ENCODE results near the gene SLC49A3.
"Not testable (repeated sequence)": the region's sequence is repeated elsewhere in the genome, so short reads cannot be mapped to it uniquely, and the experiment has no call there.

SLC49A3 gene

GRCh38 chr4:680091-680490 lies 8.9 kb downstream of the SLC49A3 start:
- no peak for DNase-seq

DNA sequence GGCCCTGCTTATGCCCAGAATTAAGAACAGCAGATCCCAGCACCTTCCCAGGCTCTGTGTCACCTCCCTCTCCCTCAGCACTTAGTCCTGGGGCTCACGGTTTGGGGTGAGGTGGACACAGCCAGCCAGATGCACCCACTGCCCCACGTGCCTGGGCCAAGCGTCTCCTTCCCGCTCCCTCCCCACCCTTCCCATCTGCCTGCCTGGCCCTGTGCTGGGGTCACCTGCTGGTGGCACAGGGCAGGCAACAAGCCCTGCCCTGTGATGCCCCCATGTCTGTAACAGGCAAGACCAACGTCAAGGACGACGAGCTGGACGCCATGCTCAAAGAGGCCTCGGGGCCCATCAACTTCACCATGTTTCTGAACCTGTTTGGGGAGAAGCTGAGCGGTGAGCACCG lies 9.3 kb downstream of the SLC49A3 start:
- no peak for DNase-seq

DNA sequence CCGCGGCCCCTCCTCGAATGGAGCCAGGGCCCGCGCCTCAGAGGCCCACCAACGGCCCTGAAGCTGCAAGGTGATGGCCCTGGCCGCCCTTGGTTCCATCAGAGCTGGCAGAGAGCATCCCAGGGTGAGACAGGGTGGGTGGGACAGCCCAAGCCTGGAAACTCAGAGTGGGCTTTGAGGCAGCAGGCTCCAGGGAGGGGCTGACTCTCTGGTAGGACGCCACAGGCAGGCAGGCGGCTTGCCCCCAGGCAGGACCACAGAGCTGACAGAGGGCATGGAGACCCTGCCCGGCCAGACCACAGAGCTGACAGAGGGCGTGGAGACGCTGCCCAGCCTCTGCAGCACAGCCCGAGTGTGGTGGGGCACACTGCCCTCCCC lies 9.9 kb downstream of the SLC49A3 start:
- no peak for DNase-seq

DNA sequence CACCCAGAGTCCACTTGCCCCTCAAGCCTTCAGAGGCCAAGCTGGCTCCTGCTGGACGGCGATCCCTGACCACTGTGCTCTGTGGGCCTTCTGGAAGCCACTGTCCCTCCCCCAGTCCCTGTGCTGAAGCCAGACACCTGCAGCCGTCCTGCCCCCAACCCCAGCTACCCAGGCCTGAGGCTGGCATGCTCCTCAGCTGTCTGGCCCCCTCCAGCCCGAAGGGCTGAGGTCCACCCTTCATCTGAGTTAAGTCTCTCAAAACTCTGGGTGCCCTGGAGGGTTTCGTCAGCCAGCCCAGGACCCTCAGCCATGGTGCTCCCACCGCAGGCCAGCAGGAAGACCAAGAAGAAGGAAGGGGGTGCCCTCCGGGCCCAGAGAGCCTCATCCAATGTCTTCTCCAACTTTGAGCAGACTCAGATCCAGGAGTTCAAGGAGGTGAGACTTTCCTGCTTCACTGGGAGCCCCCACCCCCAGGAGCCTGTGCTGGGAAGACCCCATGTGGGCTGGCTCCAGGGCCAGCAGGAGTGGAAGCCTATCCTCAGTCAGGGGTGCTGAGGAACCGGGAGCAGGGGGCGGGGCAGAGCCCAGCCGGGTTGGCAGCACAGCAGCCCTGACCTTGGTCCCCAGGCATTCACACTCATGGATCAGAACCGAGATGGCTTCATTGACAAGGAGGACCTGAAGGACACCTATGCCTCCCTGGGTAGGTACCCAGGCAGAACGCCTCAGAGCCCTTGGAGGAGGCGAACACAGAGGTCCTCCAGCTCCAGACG lies 10.4 kb downstream of the SLC49A3 start:
- no peak for DNase-seq

DNA sequence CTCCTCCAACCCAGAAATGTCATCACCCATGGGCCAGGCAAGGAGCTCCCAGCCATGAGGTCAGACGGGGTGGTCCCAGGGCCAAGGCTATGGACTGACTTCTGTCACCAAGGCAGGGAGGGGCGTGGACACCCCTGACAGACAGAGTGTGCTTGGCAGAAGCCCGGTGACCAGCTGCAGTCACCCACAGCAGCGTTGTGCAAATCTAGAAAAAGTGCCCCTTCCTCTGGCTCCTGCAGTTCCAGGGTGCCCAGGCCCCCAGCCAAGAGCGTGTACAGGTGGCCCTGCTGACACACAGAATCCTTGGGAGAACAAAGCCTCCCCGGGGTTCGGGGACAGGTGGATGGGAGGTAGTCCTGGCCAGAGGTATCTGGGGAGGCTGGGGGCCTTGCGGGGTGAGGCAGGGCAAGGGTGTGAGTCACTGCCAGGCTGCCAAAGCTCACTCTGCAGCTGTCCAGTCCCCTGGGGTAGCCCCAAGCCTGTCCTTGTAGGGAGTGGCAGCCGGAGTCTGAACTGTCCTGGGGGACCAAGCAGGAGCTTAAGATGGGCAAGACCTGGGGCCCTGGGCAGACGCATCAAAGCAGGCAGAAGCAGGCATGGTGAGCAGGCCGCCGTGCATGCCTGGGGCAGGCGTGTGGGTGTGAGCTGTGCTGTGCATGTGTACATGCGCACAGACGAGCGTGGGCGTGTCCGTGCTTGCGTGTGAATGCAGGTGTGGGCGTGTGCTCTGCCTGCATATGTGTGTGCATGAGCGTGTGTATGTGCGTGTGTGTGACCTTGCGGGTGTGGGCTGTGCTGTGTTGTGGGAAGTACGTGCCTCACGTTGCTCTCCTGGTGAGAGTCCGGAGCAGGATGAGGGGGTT lies 11.3 kb downstream of the SLC49A3 start:
- peak; percentile 49 for DNase-seq

GRCh38 chr4:676871-677235 lies 12.1 kb downstream of the SLC49A3 start:
- DNase-seq, result no peak

DNA sequence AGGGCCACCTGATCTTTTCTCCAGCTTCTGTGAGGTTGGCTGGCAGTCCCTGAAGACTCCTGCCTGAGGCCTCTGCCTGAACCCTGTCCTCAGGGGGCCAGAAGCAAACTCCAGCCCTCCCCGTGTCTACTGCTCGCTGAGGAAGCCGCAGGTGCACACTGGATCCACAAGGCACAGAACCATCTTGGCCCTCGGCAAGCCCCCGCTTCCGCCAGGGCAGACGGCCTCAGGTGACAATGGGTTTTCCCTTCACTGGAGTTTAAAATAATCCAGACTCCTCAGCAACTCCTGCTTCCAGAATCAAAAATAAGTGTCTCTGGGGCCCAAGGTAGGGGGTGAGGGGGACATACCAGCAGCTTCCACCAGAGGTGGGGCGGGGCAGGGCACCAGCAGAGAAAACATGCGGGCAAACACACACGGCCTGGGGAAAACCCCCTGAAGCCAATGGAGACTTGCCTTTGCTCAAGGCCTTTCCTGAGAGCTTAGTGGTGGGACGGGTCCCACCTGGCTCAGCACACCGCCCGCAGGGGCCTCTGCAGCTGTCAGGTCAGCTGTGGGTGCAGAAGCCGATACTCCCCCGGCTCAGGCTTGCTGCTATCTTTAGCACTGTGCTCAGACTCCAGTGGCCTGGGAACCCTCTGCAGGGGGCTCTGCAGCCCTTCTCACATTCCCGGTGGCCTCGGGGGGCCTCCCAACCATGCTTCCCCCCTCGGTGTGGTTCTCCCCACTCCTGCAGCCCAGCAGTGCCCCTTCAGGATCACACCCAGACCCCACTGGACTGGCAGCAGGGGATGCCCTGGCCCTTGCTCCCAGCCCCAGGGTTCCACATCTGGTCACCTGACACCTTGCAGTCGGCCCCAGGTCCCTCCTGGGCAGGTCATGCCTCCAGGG lies 12.7 kb downstream of the SLC49A3 start:
- no peak for DNase-seq

GRCh38 chr4:675036-675882 lies 13.7 kb downstream of the SLC49A3 start:
- peak; percentile 36 for DNase-seq

GRCh38 chr4:674172-675035 lies 14.5 kb downstream of the SLC49A3 start, which contains the start of the genes ATP5ME and MYL5:
Gene ATP5ME, minus strand, starts transcription at chr4:674276. Its CDS starts 29 bp downstream, at chr4:674247.
Gene MYL5, plus strand, starts transcription at chr4:674542. Its CDS starts 3,485 bp downstream, at chr4:678027.
- DNase-seq, result peak; percentile 98

- no peak for DNase-seq
Measured at GRCh38 chr4:673349-674091, 15.4 kb downstream of the SLC49A3 start.

- DNase-seq, result no peak
Measured at GRCh38 chr4:671769-672168, 17.2 kb downstream of the SLC49A3 start.

GRCh38 chr4:669806-670559 lies 19.0 kb downstream of the SLC49A3 start:
- not testable (repeated sequence) for DNase-seq

DNA sequence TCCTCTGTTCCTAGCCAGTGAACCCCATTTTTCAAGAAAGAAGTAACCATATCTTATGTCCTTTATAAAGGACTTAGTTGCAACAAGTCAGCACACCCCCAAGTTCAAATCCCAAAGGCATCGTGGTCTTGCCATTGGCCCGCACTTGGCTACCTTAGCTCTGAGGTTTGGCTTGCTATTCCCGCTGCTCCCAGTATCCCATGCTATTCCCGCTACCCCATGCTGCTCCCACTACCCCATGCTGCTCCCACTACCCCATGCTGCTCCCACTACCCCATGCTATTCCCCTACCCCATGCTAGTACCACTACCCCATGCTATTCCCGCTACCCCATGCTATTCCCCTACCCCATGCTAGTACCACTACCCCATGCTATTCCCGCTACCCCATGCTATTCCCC lies 20.7 kb downstream of the SLC49A3 start:
- DNase-seq, result not testable (repeated sequence)

- DNase-seq, result no peak
Measured at GRCh38 chr4:667545-667925, 21.4 kb downstream of the SLC49A3 start.

- no peak for DNase-seq
Measured at GRCh38 chr4:666822-667544, 22.0 kb downstream of the SLC49A3 start.

- DNase-seq, result no peak
Measured at GRCh38 chr4:666436-666810, 22.5 kb downstream of the SLC49A3 start.

GRCh38 chr4:665751-666435 lies 23.1 kb downstream of the SLC49A3 start:
- DNase-seq, result no peak

DNA sequence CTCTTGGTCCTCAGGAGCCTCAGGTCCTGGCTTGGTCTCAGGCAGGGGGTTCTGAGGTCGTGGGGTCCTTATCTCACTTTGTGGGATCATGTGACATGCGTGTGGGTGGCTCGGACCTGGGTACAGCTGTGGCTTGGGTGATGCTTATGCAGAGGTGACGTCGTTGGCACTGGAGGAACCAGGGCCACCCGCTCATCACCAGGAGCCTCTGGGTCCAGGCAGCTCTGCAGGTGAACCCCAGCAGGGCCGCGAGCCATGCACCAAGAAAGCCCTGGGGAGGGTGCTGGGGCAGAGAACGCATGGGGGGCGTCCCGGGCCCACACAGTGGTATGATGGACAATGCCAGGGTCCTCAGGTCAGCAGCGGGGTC lies 23.6 kb downstream of the SLC49A3 start:
- no peak for DNase-seq
